ENCODE data around the gene SNTB2. TPM values are rescaled to one million over a fixed set of nuclear protein-coding genes. Genes with fewer than 3 reads are reported as not detected.

Gene SNTB2
- total and polyA plus RNA-seq, 9 of the 15 experiments (the other 6 are each of a cell fraction or from before 2014, with no cell fraction given) = 1.2 to 13.7 (median 5.7) TPM

GRCh38 chr16:69186642-69187445 is at the start of gene SNTB2 (continued):
- TF ChIP-seq HES1 (IDR thresholded peaks at IDR 0.05; ENCODE audit: low read depth) = no peak
- TF ChIP-seq ZNF217 (CRISPR knock-in tag; IDR thresholded peaks at IDR 0.05) = no peak
- TF ChIP-seq HIVEP1 (CRISPR knock-in tag; IDR thresholded peaks at IDR 0.05) = no peak
- TF ChIP-seq ZNF41 (CRISPR knock-in tag; conservative IDR thresholded peaks at IDR 0.05) = no peak
- peak; percentile 79 for TF ChIP-seq SUPT5H (IDR thresholded peaks at IDR 0.05)
- no peak for TF ChIP-seq ZBTB5 (IDR thresholded peaks at IDR 0.05)
- no peak for TF ChIP-seq BRF2 (IDR thresholded peaks at IDR 0.05; ENCODE audit: borderline replicate concordance, insufficient read depth, insufficient read length)
- peak; percentile 80 for TF ChIP-seq RBBP5 (IDR thresholded peaks at IDR 0.05; ENCODE audit: borderline replicate concordance, insufficient read depth, low read length, poor library complexity, severe bottlenecking)
- peak; percentile 20 for TF ChIP-seq U2AF1 (optimal IDR thresholded peaks at IDR 0.05; ENCODE audit: low read depth, low read length)
- TF ChIP-seq ATF6 (CRISPR knock-in tag; IDR thresholded peaks at IDR 0.05) = peak; percentile 75; the same call in 1 of the 2 replicates
- TF ChIP-seq NFYB (IDR thresholded peaks at IDR 0.05; ENCODE audit: extremely low read depth, insufficient read length) = no peak
- no peak for TF ChIP-seq PTBP1 (IDR thresholded peaks at IDR 0.05; ENCODE audit: low read depth, low read length)
- TF ChIP-seq BCLAF1 (IDR thresholded peaks at IDR 0.05; ENCODE audit: borderline replicate concordance in 1 of 2, control insufficient read depth in 1 of 2, low read depth in 2 of 2, low read length in 1 of 2) = no peak
- TF ChIP-seq ZNF445 (CRISPR knock-in tag; IDR thresholded peaks at IDR 0.05; ENCODE audit: low read depth) = no peak
- no peak for TF ChIP-seq ZNF12 (CRISPR knock-in tag; IDR thresholded peaks at IDR 0.05)
- no peak for TF ChIP-seq TARDBP (IDR thresholded peaks at IDR 0.05)
- TF ChIP-seq KDM4B (IDR thresholded peaks at IDR 0.05; ENCODE audit: borderline replicate concordance in 2 of 2, low read depth in 1 of 2) = no peak
- TF ChIP-seq LEF1 (IDR thresholded peaks at IDR 0.05) = 0 out of 2 replicates have a peak, but pooled peaks have one; percentile 34

Measured in K562 (cell line).